Activated T-cell treated with anti-CD3 and anti-CD28 coated beads for 1 hour (primary cell): Measurements from ENCODE around the gene STARD4.

Experiments
- DNase-seq: peaks from one replicate; pipeline ENCODE4 v3.0.0-alpha.2; 2020; ENCODE audit warnings: low read depth

The STARD4 gene

DNA sequence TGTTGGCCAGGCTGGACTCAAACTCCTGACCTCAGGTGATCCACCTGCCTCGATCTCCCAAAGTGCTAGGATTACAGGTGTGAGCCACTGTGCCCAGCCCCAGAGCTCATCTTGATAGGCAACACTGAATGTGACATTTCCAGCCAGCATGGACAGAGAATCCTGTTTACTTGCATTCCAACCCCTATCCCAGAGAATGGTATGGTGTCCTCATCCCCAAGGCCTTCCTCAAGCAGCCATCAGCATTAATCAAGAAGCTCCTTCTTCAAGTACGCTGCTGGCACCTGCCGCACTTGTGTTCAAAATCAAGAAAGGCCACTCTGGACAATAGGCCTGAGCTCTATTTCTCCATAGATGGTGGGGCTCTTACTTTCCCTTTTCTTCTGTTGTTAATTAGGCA, 40.2 kb downstream of the STARD4 start:
- no peak for DNase-seq

DNA sequence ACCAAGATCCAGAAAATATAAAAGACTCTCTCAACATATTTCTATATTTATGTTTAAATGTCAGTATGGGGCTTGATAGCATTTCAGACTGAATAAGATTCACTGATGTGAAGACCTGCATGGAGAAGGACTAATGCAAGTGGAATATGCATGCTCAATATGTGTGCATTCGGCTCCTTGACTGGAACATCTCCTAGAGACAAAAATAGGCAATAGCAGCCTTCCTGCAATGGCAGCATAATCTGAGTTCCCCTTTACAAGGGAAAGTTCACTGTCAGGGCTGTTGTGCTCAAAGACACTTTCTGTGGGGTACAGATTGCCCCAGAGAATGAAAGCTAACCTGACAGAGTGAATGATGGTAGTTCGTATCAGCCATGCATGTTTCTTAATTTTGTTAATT, 42.4 kb downstream of the STARD4 start:
- DNase-seq, result no peak

GRCh38 chr5:111469293-111469896, 42.9 kb downstream of the STARD4 start:
- no peak for DNase-seq

DNA sequence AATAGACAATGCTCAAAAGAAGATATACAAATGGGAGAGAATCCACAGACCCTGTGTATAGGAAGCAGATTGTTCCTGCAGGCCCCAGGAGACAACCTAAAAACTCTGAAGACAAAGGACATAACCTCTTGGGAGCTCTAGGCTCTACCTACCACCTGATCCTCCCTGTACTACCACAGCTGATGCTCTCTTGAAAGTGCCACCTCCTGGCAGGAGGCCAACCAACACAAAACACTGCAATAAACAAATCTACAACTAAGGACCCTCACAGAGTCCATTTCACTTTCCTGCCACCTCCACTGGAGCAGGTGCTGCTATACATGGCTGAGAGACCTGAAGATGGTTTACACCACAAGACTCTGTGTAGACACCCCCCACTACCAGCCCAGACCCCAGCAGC, 49.0 kb downstream of the STARD4 start:
- DNase-seq, result no peak

DNA sequence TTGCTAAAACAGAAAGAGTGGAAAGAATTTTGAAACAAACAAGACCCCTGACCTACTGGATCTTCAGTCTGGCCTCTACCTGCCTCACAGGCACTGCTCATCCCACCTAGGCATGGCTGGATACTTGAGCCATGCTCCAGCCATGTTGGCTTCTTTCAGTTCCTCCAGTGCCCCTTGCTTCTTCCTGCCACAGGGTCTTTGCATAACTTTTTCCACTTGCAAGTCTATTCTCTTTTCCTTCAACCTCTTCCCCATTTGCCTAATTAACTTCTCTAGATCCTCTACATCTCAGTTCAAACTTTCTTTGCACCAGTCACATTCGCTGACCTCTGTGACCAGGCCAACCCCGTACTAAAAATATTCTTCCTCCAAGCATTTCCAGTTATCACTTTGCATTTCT, 50.4 kb downstream of the STARD4 start:
- DNase-seq, result no peak

DNA sequence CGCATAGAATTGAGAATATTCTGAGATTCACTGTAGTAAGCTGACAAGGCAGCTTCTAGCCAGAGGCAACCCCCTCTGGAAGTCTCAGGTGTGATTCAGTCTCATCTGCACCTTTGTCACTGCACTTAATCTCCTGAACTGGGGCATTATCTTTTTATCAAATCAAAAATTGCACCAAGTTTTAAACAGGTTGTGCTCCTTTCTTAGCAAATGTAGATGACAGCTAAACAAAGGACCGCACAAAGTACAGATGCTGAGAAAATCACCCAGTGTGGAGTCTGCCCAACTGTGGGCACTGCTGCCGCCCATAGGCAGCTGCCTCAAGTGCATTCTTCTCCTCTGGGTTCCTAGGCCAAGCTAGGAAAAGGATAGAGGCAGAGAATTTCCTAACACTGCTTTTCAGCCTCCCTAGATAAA, 51.1 kb downstream of the STARD4 start:
- DNase-seq, result no peak

- DNase-seq, result no peak
These were observed 57.6 kb downstream of the STARD4 start for GRCh38 chr5:111454776-111455175.

DNA sequence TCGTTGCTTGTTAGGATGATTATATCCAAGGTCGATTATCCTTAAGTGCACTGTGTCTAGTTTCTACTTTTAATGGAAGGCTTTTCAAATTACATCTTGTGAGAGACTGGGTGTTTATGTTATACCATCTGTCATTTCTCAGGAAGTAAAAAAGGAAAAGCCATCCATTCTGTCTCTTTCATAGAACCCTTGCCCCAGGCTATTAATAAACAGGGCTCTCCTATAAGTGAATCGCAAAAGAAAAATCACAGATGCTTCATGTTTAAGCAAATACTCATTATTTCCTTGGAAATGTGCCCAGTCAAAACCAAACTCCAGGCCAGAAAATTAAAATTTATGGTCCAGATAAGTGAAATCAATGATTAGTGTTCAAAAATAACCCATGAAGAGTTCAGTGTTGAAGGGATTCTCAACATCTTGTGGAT, 58.1 kb downstream of the STARD4 start:
- DNase-seq, result no peak

DNA sequence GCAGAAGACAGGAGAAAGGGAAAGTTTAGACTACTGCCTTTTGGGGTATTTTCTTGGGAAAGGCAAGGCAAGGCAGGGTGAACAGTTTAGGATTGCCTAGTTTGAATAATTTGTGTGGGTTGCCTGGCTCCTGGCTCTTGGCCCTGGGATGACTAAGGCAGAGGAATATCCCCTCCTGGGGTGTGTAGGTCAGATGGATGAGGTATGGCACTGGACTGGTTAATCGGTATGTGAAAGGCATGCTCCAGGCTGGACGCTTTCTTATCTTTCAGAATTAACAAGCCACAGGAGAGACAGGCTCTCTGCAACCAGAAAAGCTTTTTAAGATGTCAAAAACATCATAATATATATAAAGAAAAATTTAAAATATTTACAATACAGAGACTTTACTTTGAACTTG, 58.6 kb downstream of the STARD4 start:
- no peak for DNase-seq

DNA sequence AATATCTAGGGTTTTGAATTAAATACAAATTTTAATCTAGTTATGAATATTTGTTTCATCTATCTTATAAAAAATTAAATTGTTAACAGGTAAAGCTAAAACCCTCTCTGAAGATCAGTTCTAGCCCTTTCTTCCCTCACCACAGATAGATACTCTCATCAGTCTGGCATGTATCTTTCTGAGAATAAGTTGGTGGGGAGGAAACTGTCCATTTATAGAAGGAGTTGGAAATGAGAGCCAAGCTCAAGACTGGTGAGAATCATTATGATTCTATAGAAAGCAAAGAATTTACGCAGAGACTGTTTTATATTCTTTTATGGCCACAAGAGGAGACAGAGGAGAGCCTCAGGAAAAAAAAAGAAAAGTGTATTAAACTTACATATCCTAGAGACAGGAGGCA, 59.0 kb downstream of the STARD4 start:
- no peak for DNase-seq

- DNase-seq, result no peak
These were observed 64.5 kb downstream of the STARD4 start for GRCh38 chr5:111447822-111448221.

- DNase-seq, result no peak
These were observed 65.2 kb downstream of the STARD4 start for GRCh38 chr5:111447099-111447498.
